Measurements from ENCODE around the gene RAPSN.

The RAPSN gene

GRCh38 chr11:47436726-47437125 is 12.2 kb downstream of the RAPSN start:
- in situ Hi-C loops (cut with MboI; ENCODE audit: low sequenced_read_pairs) = loop anchor here (25.0 kb wide), 1 partner anchor 549 kb away; no protein-coding TSS in a partner anchor

- in situ Hi-C loops (cut with MboI; ENCODE audit: low sequenced_read_pairs) = loop anchor here (25.0 kb wide), 1 partner anchor 548 kb away; no protein-coding TSS in a partner anchor
Observed at GRCh38 chr11:47435687-47436086, 13.2 kb downstream of the RAPSN start.

GRCh38 chr11:47434011-47434786 is 14.7 kb downstream of the RAPSN start:
- in situ Hi-C loops (cut with MboI; ENCODE audit: low sequenced_read_pairs) = loop anchor here (25.0 kb wide), 1 partner anchor 547 kb away; no protein-coding TSS in a partner anchor

- in situ Hi-C loops (cut with MboI; ENCODE audit: low sequenced_read_pairs) = loop anchor here (25.0 kb wide), 1 partner anchor 546 kb away; no protein-coding TSS in a partner anchor
Observed at GRCh38 chr11:47433157-47433556, 15.8 kb downstream of the RAPSN start.

GRCh38 chr11:47431356-47432083 is 17.4 kb downstream of the RAPSN start:
- in situ Hi-C loops (cut with MboI; ENCODE audit: low sequenced_read_pairs) = loop anchor here (25.0 kb wide), 1 partner anchor 544 kb away; no protein-coding TSS in a partner anchor

- in situ Hi-C loops (cut with MboI; ENCODE audit: low sequenced_read_pairs) = loop anchor here (25.0 kb wide), 1 partner anchor 543 kb away; no protein-coding TSS in a partner anchor
Observed at GRCh38 chr11:47430524-47430923, 18.4 kb downstream of the RAPSN start.

- in situ Hi-C loops (cut with MboI; ENCODE audit: low sequenced_read_pairs) = loop anchor here (25.0 kb wide), 1 partner anchor 539 kb away; no protein-coding TSS in a partner anchor
Observed at GRCh38 chr11:47426062-47426956, 22.6 kb downstream of the RAPSN start, which contains the start of gene PSMC3. PSMC3 (minus strand) TSS chr11:47426439; CDS start chr11:47426279, 160 bp downstream.

GRCh38 chr11:47425611-47426010 is 23.3 kb downstream of the RAPSN start:
- in situ Hi-C loops (cut with MboI; ENCODE audit: low sequenced_read_pairs) = loop anchor here (25.0 kb wide), 1 partner anchor 538 kb away; no protein-coding TSS in a partner anchor

- in situ Hi-C loops (cut with MboI; ENCODE audit: low sequenced_read_pairs) = loop anchor here (25.0 kb wide), 1 partner anchor 419 kb away; the partner anchor contains the start of gene NUP160
Observed at GRCh38 chr11:47418454-47419259, 30.3 kb downstream of the RAPSN start.

GRCh38 chr11:47417712-47418111 is 31.2 kb downstream of the RAPSN start:
- in situ Hi-C loops (cut with MboI; ENCODE audit: low sequenced_read_pairs) = loop anchor here (25.0 kb wide), 1 partner anchor 420 kb away; the partner anchor contains the start of gene NUP160

GRCh38 chr11:47415949-47416472 is 32.9 kb downstream of the RAPSN start:
- in situ Hi-C loops (cut with MboI; ENCODE audit: low sequenced_read_pairs) = loop anchor here (25.0 kb wide), 1 partner anchor 421 kb away; the partner anchor contains the start of gene NUP160

- in situ Hi-C loops (cut with MboI; ENCODE audit: low sequenced_read_pairs) = loop anchor here (25.0 kb wide), 1 partner anchor 422 kb away; the partner anchor contains the start of gene NUP160
Observed at GRCh38 chr11:47415091-47415854, 33.7 kb downstream of the RAPSN start.

GRCh38 chr11:47414685-47415070 is 34.3 kb downstream of the RAPSN start:
- in situ Hi-C loops (cut with MboI; ENCODE audit: low sequenced_read_pairs) = loop anchor here (25.0 kb wide), 1 partner anchor 423 kb away; the partner anchor contains the start of gene NUP160

- in situ Hi-C loops (cut with MboI; ENCODE audit: low sequenced_read_pairs) = loop anchor here (25.0 kb wide), 1 partner anchor 423 kb away; the partner anchor contains the start of gene NUP160
Observed at GRCh38 chr11:47413908-47414684, 34.8 kb downstream of the RAPSN start.

GRCh38 chr11:47413351-47413750 is 35.6 kb downstream of the RAPSN start:
- in situ Hi-C loops (cut with MboI; ENCODE audit: low sequenced_read_pairs) = loop anchor here (25.0 kb wide), 1 partner anchor 424 kb away; the partner anchor contains the start of gene NUP160

- in situ Hi-C loops (cut with MboI; ENCODE audit: low sequenced_read_pairs) = loop anchor here (25.0 kb wide), 1 partner anchor 425 kb away; the partner anchor contains the start of gene NUP160
Observed at GRCh38 chr11:47411884-47412746, 36.8 kb downstream of the RAPSN start.
